Measurements from ENCODE around the gene CUX1. TPM values are rescaled to one million over a fixed set of nuclear protein-coding genes. Genes with fewer than 3 reads are reported as not detected.

The CUX1 gene
- polyA plus RNA-seq, 4 donors: 29.2 to 77.5 (median 32.3) TPM

DNA sequence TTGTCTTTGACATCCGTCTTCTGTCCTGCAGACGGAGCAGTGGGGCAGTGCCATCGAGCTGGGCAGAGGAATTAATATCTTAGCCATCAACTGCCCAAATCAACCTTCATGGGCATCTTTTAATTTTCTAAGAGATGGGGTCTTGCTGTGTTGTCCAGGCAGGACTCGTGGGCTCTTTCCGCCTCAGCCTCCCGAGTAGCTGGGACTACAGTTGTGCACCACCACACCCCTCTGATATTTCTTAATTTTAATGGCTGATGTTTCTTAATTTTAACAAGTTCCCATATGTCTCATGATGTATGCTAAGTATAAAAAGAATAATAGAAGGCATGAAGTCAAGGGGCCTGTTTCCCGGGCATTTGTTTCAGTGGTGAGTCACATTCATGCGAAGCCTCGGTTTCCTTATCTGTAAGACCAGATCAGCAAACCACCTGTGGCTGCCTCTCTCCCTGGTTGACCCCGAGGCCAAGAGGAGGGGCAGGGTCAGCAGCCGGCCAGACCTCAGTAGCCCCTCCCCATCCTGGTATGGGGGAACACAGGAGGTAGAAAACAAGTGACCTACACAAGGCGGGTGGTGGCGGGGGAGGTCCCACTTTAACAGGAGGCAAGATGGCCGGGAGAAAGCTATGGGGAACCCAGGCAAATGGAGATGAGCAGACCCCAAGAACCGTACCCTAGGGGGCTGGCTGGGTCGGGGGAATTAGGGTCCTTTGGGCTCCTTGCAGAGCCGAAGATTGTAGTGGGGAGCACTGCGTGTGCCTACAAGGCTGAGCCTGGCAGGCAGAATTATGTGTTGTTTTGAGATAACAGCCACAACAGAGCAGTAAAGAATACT is 85.5 kb downstream of the CUX1 start:
- 87 to 90% (median 89%) methylated on average over 18 of the region's 18 CpGs for WGBS, 3 donors
- Histone ChIP-seq H3K9me3 (ENCODE audit: control insufficient read depth in 2 of 2, insufficient read depth in 1 of 2, low read depth in 1 of 2, low read length in 1 of 2) (no peaks in the 10 kb centered on the region), H3K27ac (ENCODE audit: low read depth in 1 of 3, low read length in 2 of 3) (no peak overlapping the region), H3K4me1 (ENCODE audit: control insufficient read depth in 3 of 3, insufficient read depth in 2 of 3, low read depth in 1 of 3, low read length in 2 of 3) (no peaks in the 10 kb centered on the region), H3K36me3 (ENCODE audit: control insufficient read depth in 3 of 3, insufficient read depth in 2 of 3, low read depth in 1 of 3, low read length in 3 of 3) (peaks cover 0 to 33% (median 0%) of the 10 kb centered on the region in 3 donors), H3K4me3 (ENCODE audit: low read depth in 1 of 3, low read length in 3 of 3) (no peak overlapping the region), H3K27me3 (ENCODE audit: control insufficient read depth in 3 of 3, insufficient read depth in 3 of 3, low read length in 3 of 3) (no peaks in the 10 kb centered on the region)
- DNase-seq: no peak
- FAIRE-seq: no peak

DNA sequence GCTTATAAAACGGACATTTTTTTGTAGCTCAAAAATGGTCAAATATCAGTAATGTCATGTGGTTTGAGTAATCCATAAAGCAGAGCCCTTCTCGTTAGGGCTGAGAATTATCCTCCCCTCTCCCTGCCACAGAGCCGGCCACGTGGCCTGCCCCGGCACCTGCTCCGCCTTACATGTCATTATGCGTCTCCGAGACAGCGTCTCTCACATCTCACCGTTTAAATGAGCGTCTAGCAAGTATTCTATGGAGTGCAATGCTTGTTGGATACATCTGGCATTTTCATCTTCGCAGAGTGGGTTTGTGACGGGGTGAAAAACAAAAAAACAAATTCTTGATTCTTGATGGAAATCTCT is 86.1 kb downstream of the CUX1 start:
- no peaks in the 10 kb centered on the region for H3K27me3 ChIP-seq (ENCODE audit: control insufficient read depth in 3 of 3, insufficient read depth in 3 of 3, low read length in 3 of 3)
- FAIRE-seq: no peak
- DNase-seq: no peak
- H3K9me3 ChIP-seq (ENCODE audit: control insufficient read depth in 2 of 2, insufficient read depth in 1 of 2, low read depth in 1 of 2, low read length in 1 of 2): no peaks in the 10 kb centered on the region
- no peak overlapping the region for H3K27ac ChIP-seq (ENCODE audit: low read depth in 1 of 3, low read length in 2 of 3)
- 92 to 96% (median 93%) methylated on average over 13 of the region's 13 CpGs for WGBS, 3 donors
- no peaks in the 10 kb centered on the region for H3K4me1 ChIP-seq (ENCODE audit: control insufficient read depth in 3 of 3, insufficient read depth in 2 of 3, low read depth in 1 of 3, low read length in 2 of 3)
- H3K36me3 ChIP-seq (ENCODE audit: control insufficient read depth in 3 of 3, insufficient read depth in 2 of 3, low read depth in 1 of 3, low read length in 3 of 3): peaks cover 0 to 30% (median 0%) of the 10 kb centered on the region in 3 donors
- H3K4me3 ChIP-seq (ENCODE audit: low read depth in 1 of 3, low read length in 3 of 3): no peak overlapping the region

- DNase-seq: no peak
- H3K27ac ChIP-seq (ENCODE audit: low read depth in 1 of 3, low read length in 2 of 3): no peak overlapping the region
- FAIRE-seq: no peak
- H3K36me3 ChIP-seq (ENCODE audit: control insufficient read depth in 3 of 3, insufficient read depth in 2 of 3, low read depth in 1 of 3, low read length in 3 of 3): peaks cover 0 to 29% (median 0%) of the 10 kb centered on the region in 3 donors
- H3K4me1 ChIP-seq (ENCODE audit: control insufficient read depth in 3 of 3, insufficient read depth in 2 of 3, low read depth in 1 of 3, low read length in 2 of 3): no peaks in the 10 kb centered on the region
- WGBS, 3 donors: 88 to 92% (median 90%) methylated on average over 10 of the region's 10 CpGs
- H3K27me3 ChIP-seq (ENCODE audit: control insufficient read depth in 3 of 3, insufficient read depth in 3 of 3, low read length in 3 of 3): no peaks in the 10 kb centered on the region
- no peaks in the 10 kb centered on the region for H3K9me3 ChIP-seq (ENCODE audit: control insufficient read depth in 2 of 2, insufficient read depth in 1 of 2, low read depth in 1 of 2, low read length in 1 of 2)
- no peak overlapping the region for H3K4me3 ChIP-seq (ENCODE audit: low read depth in 1 of 3, low read length in 3 of 3)
These were observed 86.6 kb downstream of the CUX1 start for GRCh38 chr7:101904019-101904418.

GRCh38 chr7:101905203-101905865 is 87.9 kb downstream of the CUX1 start:
- 90 to 96% (median 94%) methylated on average over 17 of the region's 17 CpGs for WGBS, 3 donors
- DNase-seq: no peak

DNA sequence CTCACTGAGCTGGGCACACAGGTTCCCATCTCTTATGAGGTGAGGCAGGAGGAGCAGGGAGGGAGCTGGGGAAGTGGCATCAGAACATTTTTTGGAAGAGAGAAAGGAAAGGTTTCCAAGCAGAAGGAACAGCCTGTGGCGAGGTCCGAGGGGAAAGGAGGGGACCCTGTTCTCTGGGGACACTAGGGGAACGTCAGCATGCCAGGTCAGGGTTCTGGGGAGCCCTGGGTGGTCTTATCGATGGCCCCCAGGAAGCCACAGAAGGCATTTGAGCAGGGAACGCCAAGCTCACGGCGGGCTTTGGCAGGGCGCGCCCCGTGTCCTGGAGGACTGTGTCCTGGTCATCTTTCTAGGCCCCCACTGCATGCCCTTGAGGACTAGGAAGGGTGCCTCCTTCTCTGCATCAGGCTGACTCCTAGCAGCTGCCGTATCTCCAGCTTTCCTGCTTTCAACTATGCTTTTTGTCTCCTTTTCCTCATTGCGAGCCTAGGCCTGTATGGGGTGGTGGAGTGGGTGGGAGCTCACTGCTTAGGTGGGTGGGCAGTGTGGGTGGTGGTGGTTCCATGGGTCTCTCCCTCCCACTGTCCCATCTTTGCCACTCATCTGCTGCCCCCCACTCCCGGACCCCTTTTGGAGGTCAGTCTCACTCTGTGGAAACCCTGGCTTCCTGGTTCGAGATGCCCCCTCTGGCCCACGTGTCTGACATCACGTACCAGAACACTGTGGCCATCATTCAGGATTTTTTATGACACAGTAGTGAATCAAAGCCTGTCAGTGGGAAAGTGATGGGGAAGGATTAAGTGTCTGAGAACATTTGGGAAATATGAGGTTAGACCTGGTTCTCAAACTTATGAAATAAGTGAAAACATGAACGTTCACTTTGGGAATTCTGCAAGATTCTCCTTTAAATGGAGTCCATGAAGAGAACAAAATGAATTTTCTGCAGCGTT is 89.1 kb downstream of the CUX1 start:
- 93 to 96% (median 94%) methylated on average over 17 to 18 of the region's 18 CpGs for WGBS, 3 donors
- Histone ChIP-seq H3K36me3 (ENCODE audit: control insufficient read depth in 3 of 3, insufficient read depth in 2 of 3, low read depth in 1 of 3, low read length in 3 of 3) (peaks cover 0 to 33% (median 0%) of the 10 kb centered on the region in 3 donors), H3K9me3 (ENCODE audit: control insufficient read depth in 2 of 2, insufficient read depth in 1 of 2, low read depth in 1 of 2, low read length in 1 of 2) (no peaks in the 10 kb centered on the region), H3K4me3 (ENCODE audit: low read depth in 1 of 3, low read length in 3 of 3) (no peak overlapping the region), H3K27me3 (ENCODE audit: control insufficient read depth in 3 of 3, insufficient read depth in 3 of 3, low read length in 3 of 3) (no peaks in the 10 kb centered on the region), H3K27ac (ENCODE audit: low read depth in 1 of 3, low read length in 2 of 3) (no peak overlapping the region), H3K4me1 (ENCODE audit: control insufficient read depth in 3 of 3, insufficient read depth in 2 of 3, low read depth in 1 of 3, low read length in 2 of 3) (no peaks in the 10 kb centered on the region)
- no peak for FAIRE-seq
- DNase-seq: no peak

More at GRCh38 chr7:101905203-101905865, 87.9 kb downstream of the CUX1 start:
- Histone ChIP-seq H3K4me1 (ENCODE audit: control insufficient read depth in 3 of 3, insufficient read depth in 2 of 3, low read depth in 1 of 3, low read length in 2 of 3) (no peaks in the 10 kb centered on the region), H3K36me3 (ENCODE audit: control insufficient read depth in 3 of 3, insufficient read depth in 2 of 3, low read depth in 1 of 3, low read length in 3 of 3) (peaks cover 0 to 26% (median 0%) of the 10 kb centered on the region in 3 donors), H3K4me3 (ENCODE audit: low read depth in 1 of 3, low read length in 3 of 3) (no peak overlapping the region), H3K27me3 (ENCODE audit: control insufficient read depth in 3 of 3, insufficient read depth in 3 of 3, low read length in 3 of 3) (no peaks in the 10 kb centered on the region), H3K27ac (ENCODE audit: low read depth in 1 of 3, low read length in 2 of 3) (no peak overlapping the region), H3K9me3 (ENCODE audit: control insufficient read depth in 2 of 2, insufficient read depth in 1 of 2, low read depth in 1 of 2, low read length in 1 of 2) (no peaks in the 10 kb centered on the region)
- no peak for FAIRE-seq

DNA sequence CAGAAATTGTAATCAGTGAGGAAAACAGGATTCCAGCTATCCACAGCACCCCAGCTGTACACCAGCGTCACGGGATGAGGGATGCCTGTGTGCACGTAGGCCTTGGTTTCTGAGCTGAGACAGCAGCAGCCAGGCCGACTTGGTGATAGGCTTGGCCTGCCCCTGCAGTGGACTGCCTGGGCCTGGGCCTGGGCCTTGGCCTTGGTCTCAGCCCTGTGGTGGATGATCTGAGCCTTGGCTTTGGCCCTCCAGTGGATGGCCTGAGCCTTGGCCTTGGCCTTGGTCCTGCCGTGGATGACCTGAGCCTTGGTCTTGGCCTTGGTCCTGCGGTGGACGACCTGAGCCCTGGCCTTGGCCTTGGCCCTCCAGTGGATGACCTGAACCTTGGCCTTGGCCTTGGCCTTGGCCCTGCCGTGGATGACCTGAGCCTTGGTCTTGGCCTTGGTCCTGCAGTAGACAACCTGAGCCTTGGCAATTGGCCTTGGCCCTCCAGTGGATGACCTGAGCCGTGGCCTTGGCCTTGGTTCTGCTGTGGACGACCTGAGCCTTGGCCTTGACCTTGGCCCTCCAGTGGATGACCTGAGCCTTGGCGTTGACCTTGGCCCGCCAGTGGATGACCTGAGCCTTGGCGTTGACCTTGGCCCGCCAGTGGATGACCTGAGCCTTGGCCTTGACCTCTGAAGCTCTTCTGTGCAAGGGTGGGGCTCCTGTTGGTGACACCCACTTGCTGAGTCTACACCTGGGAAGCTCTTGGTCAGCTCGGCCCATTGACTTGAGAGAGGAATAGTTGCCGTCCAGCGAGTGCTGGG is 93.8 kb downstream of the CUX1 start:
- WGBS, 3 donors: 94 to 96% (median 94%) methylated on average over 16 to 17 of the region's 17 CpGs
- Histone ChIP-seq H3K4me3 (ENCODE audit: low read depth in 1 of 3, low read length in 3 of 3) (no peak overlapping the region), H3K4me1 (ENCODE audit: control insufficient read depth in 3 of 3, insufficient read depth in 2 of 3, low read depth in 1 of 3, low read length in 2 of 3) (peaks cover 0 to 11% (median 5%) of the 10 kb centered on the region in 3 donors), H3K27ac (ENCODE audit: low read depth in 1 of 3, low read length in 2 of 3) (peak overlapping the region in 1 of 3 donors; percentile 53), H3K27me3 (ENCODE audit: control insufficient read depth in 3 of 3, insufficient read depth in 3 of 3, low read length in 3 of 3) (no peaks in the 10 kb centered on the region), H3K36me3 (ENCODE audit: control insufficient read depth in 3 of 3, insufficient read depth in 2 of 3, low read depth in 1 of 3, low read length in 3 of 3) (peaks cover 0 to 39% (median 5%) of the 10 kb centered on the region in 3 donors), H3K9me3 (ENCODE audit: control insufficient read depth in 2 of 2, insufficient read depth in 1 of 2, low read depth in 1 of 2, low read length in 1 of 2) (no peaks in the 10 kb centered on the region)
- FAIRE-seq: no peak
- no peak for DNase-seq

GRCh38 chr7:101911800-101912715 is 94.6 kb downstream of the CUX1 start:
- FAIRE-seq: no peak
- H3K4me3 ChIP-seq (ENCODE audit: low read depth in 1 of 3, low read length in 3 of 3): no peak overlapping the region
- DNase-seq: peak in 1 of 2 donors; percentile 75
- peaks cover 0 to 11% (median 5%) of the 10 kb centered on the region in 3 donors for H3K4me1 ChIP-seq (ENCODE audit: control insufficient read depth in 3 of 3, insufficient read depth in 2 of 3, low read depth in 1 of 3, low read length in 2 of 3)
- no peaks in the 10 kb centered on the region for H3K27me3 ChIP-seq (ENCODE audit: control insufficient read depth in 3 of 3, insufficient read depth in 3 of 3, low read length in 3 of 3)
- WGBS, 3 donors: 75 to 85% (median 84%) methylated on average over 21 of the region's 21 CpGs
- H3K27ac ChIP-seq (ENCODE audit: low read depth in 1 of 3, low read length in 2 of 3): peak overlapping the region in 1 of 3 donors; percentile 53
- no peaks in the 10 kb centered on the region for H3K9me3 ChIP-seq (ENCODE audit: control insufficient read depth in 2 of 2, insufficient read depth in 1 of 2, low read depth in 1 of 2, low read length in 1 of 2)
- H3K36me3 ChIP-seq (ENCODE audit: control insufficient read depth in 3 of 3, insufficient read depth in 2 of 3, low read depth in 1 of 3, low read length in 3 of 3): peaks cover 0 to 47% (median 5%) of the 10 kb centered on the region in 3 donors

Measured in small intestine (tissue), 7 donors.